MCF 10A (cell line): ENCODE data around the gene AFAP1L1. TPM values are rescaled to one million over a fixed set of nuclear protein-coding genes. Genes with fewer than 3 reads are reported as not detected.
"Not testable (repeated sequence)": the region's sequence is repeated elsewhere in the genome, so short reads cannot be mapped to it uniquely, and the experiment has no call there.

ENCODE experiments used
- BruUV-seq: library from RNA; stranded (reverse); fragments of 400-500 nt; replicated peaks from 2 replicates; lab custom pipeline; 2021; lab: Mats Ljungman, UMichigan
- CTCF ChIA-PET: fragments of 300-600 bp; sonication (Branson Sonifier 250); formaldehyde crosslinking; extraction: SDS; loops from one replicate; lab custom pipeline; 2021; ENCODE audit warnings: antibody characterized with exemption, inconsistent platforms; lab: Yijun Ruan, JAX
- POLR2A ChIA-PET: fragments of 300-600, 350-650 bp; sonication (Branson Sonifier 250); formaldehyde crosslinking; extraction: SDS; loops from one replicate; lab custom pipeline; 2020; ENCODE audit warnings: antibody characterized with exemption, inconsistent platforms; lab: Yijun Ruan, JAX
- DNase-seq: peaks from one replicate; pipeline ENCODE4 v3.0.0-alpha.2; 2018; ENCODE audit not compliant: unreplicated experiment
- H3K27ac Mint-ChIP-seq: one replicate; pipeline ENCODE4 v1.8.0; 2022; ENCODE audit warnings: mild to moderate bottlenecking, low read depth, mixed read lengths; ENCODE audit not compliant: unreplicated experiment
- H3K27me3 Mint-ChIP-seq: one replicate; pipeline ENCODE4 v1.8.0; 2022; ENCODE audit warnings: mixed read lengths; ENCODE audit not compliant: insufficient read depth, unreplicated experiment
- H3K36me3 Mint-ChIP-seq: one replicate; pipeline ENCODE4 v1.8.0; 2022; ENCODE audit warnings: mild to moderate bottlenecking, moderate library complexity, mixed read lengths; ENCODE audit not compliant: insufficient read depth, unreplicated experiment
- H3K4me1 Mint-ChIP-seq: one replicate; pipeline ENCODE4 v1.8.0; 2022; ENCODE audit warnings: mixed read lengths; ENCODE audit not compliant: insufficient read depth, unreplicated experiment
- H3K4me3 Mint-ChIP-seq: one replicate; pipeline ENCODE4 v1.8.0; 2022; ENCODE audit warnings: mild to moderate bottlenecking, moderate library complexity, mixed read lengths; ENCODE audit not compliant: unreplicated experiment
- H3K9me3 Mint-ChIP-seq: one replicate; pipeline ENCODE4 v1.8.0; 2022; ENCODE audit warnings: mixed read lengths; ENCODE audit not compliant: unreplicated experiment
- CTCF ChIP-seq: fragments of 200-600 bp; IDR thresholded peaks from one replicate; pipeline ENCODE4 v1.8.0; 2022; ENCODE audit warnings: antibody characterized with exemption, mild to moderate bottlenecking; ENCODE audit not compliant: unreplicated experiment
- intact Hi-C: fragments of 100-400 bp; cut with micrococcal nuclease; formaldehyde crosslinking; loops from 2 replicates; pipeline ENCODE4 v1.14.1; 2022
- total RNA-seq: library from RNA; stranded (reverse); gene quantifications from 2 replicates; pipeline ENCODE4 v1.2.3, GENCODE V29; 2022

The AFAP1L1 gene
- total RNA-seq, 1 experiment from 2014 or later: 4.8 TPM

- Mint-ChIP-seq H3K27me3 (no peaks in the 10 kb centered on the region), H3K36me3 (no peaks in the 10 kb centered on the region), H3K4me1 (no peaks in the 10 kb centered on the region), H3K9me3 (no peaks in the 10 kb centered on the region), H3K4me3 (no peak overlapping the region), H3K27ac (no peak overlapping the region)
- TF ChIP-seq CTCF: no peak
- ChIA-PET POLR2A (no interaction called here), CTCF (interaction anchor here (0.6 to 27.0 kb wide), 8 partner anchors 11 to 412 kb away, joined by 3 to 662 read pairs (median 11); no protein-coding TSS in a partner anchor)
- no peak for DNase-seq
- intact Hi-C loops: no loop called here
- BruUV-seq: no TSS peak
Observed at GRCh38 chr5:149388498-149389190, 117.0 kb downstream of the AFAP1L1 start.

- BruUV-seq: no TSS peak
- ChIA-PET CTCF (interaction anchor here (0.6 to 27.0 kb wide), 12 partner anchors 7 to 209 kb away, joined by 3 to 662 read pairs (median 6); no protein-coding TSS in a partner anchor), POLR2A (interaction anchor here (0.9 kb wide), 1 partner anchor 106 kb away, joined by 4 read pairs; no protein-coding TSS in a partner anchor)
- TF ChIP-seq CTCF: no peak
- Mint-ChIP-seq H3K27ac (no peak overlapping the region), H3K4me1 (no peaks in the 10 kb centered on the region), H3K4me3 (no peak overlapping the region), H3K27me3 (no peaks in the 10 kb centered on the region), H3K36me3 (no peaks in the 10 kb centered on the region), H3K9me3 (no peaks in the 10 kb centered on the region)
- DNase-seq: no peak
- intact Hi-C loops: no loop called here
Observed at GRCh38 chr5:149389552-149390495, 118.2 kb downstream of the AFAP1L1 start.

GRCh38 chr5:149391076-149391475 lies 119.4 kb downstream of the AFAP1L1 start:
- H3K9me3 Mint-ChIP-seq, H3K4me3 Mint-ChIP-seq, DNase-seq, intact Hi-C loops, H3K4me1 Mint-ChIP-seq, BruUV-seq, H3K27ac Mint-ChIP-seq, H3K36me3 Mint-ChIP-seq, H3K27me3 Mint-ChIP-seq: not testable (repeated sequence)
- POLR2A ChIA-PET: interaction anchor here (0.6 to 1.1 kb wide), 4 partner anchors 9 to 105 kb away, joined by 3 to 4 read pairs (median 3); no protein-coding TSS in a partner anchor
- CTCF ChIA-PET: interaction anchor here (0.6 to 27.0 kb wide), 12 partner anchors 9 to 174 kb away, joined by 3 to 662 read pairs (median 5); no protein-coding TSS in a partner anchor

Other genes starting within 250 kb of the AFAP1L1 start
- gene SH3TC2, start 208.8 kb upstream of the AFAP1L1 start, total RNA-seq: 6.2 and 7.2 TPM in 2 replicates
- 168 and 206 TPM in 2 replicates for gene ABLIM3, start 130.4 kb upstream of the AFAP1L1 start, total RNA-seq
- gene GRPEL2, start 73.6 kb downstream of the AFAP1L1 start, total RNA-seq: 69.5 and 86.6 TPM in 2 replicates
- 7.7 and 8.0 TPM in 2 replicates for gene PCYOX1L, start 86.2 kb downstream of the AFAP1L1 start, total RNA-seq
- gene IL17B, start 107.4 kb downstream of the AFAP1L1 start, total RNA-seq: not detected in 2 replicates